HCT116 (cell line): ENCODE results near the gene RPLP1. TPM values are rescaled to one million over a fixed set of nuclear protein-coding genes. Genes with fewer than 3 reads are reported as not detected.

Experiments
- ATAC-seq: fragments of 200-7000 bp; cut with Tn5 transposase; 2 replicates; pipeline ENCODE4 v1.9.1; 2020; ENCODE audit warnings: mild to moderate bottlenecking, moderate library complexity
- BruUV-seq: library from RNA; stranded (reverse); fragments of 400-500 nt; replicated peaks from 2 replicates; lab custom pipeline; 2021; lab: Mats Ljungman, UMichigan
- CTCF ChIA-PET: fragments of 300-600 bp; sonication (Branson Sonifier 250); formaldehyde crosslinking; loops from one replicate; lab custom pipeline; 2021; ENCODE audit warnings: antibody characterized with exemption; lab: Charles Lee
- POLR2A ChIA-PET: fragments of 300-600, 350-600 bp; sonication (Branson Sonifier 250); formaldehyde crosslinking; loops from one replicate; lab custom pipeline; 2021; ENCODE audit warnings: antibody characterized with exemption; lab: Charles Lee
- RAD21 ChIA-PET, 2 experiments: fragments of 300-600 bp; sonication (Branson Sonifier 250); formaldehyde crosslinking; loops; one replicate each; lab custom pipeline; 2023; ENCODE audit warnings: low total read pairs in 2 of 2; ENCODE audit not compliant: uncharacterized antibody in 2 of 2, unreplicated experiment in 2 of 2, low non-redundant PET in 1 of 2; lab: Charles Lee
- DNase-seq: peaks from one replicate; pipeline ENCODE4 v3.0.0-alpha.2; 2010; ENCODE audit warnings: low read depth, low spot score
- H2AFZ ChIP-seq: fragments of 200-600 bp; shearing (Covaris generic), sonication (generic); 2 replicates; pipeline ENCODE4 v1.6.1; 2017; ENCODE audit warnings: low read depth, mixed run types, mixed read lengths, antibody characterized with exemption, low read length; ENCODE audit not compliant: poor library complexity, severe bottlenecking
- H3K27ac ChIP-seq: 2 replicates; pipeline ENCODE4 v1.5.1; 2012; ENCODE audit warnings: low read depth, low read length
- H3K27me3 ChIP-seq: fragments of 200-600 bp; sonication (generic); 2 replicates; pipeline ENCODE4 v1.6.1; 2016; ENCODE audit warnings: mixed run types, low read length, mixed read lengths; ENCODE audit not compliant: insufficient read depth
- H3K36me3 ChIP-seq, 2 experiments: fragments of 200-500 bp in 1 of 2; fragments of 200-600 bp in 1 of 2; sonication (Bioruptor generic) in 1 of 2; sonication (generic) in 1 of 2; 2 replicates each; pipeline versions ENCODE4 v1.5.1 to v1.6.1; 2014 to 2016; ENCODE audit warnings: low read length in 2 of 2, inconsistent platforms in 1 of 2, mixed read lengths in 1 of 2, mixed run types in 1 of 2; ENCODE audit not compliant: insufficient read depth in 2 of 2, control insufficient read depth in 1 of 2
- H3K4me1 ChIP-seq, 2 experiments: fragments of 200-600 bp in 1 of 2; sonication (generic) in 1 of 2; 2 replicates each; pipeline versions ENCODE4 v1.5.1 to v1.6.1; 2012 to 2017; ENCODE audit warnings: low read length in 2 of 2, inconsistent platforms in 1 of 2, mild to moderate bottlenecking in 1 of 2, mixed read lengths in 1 of 2, mixed run types in 1 of 2, moderate library complexity in 1 of 2; ENCODE audit not compliant: insufficient read depth in 2 of 2, control insufficient read depth in 1 of 2
- H3K4me2 ChIP-seq: fragments of 200-600 bp; sonication (generic); 2 replicates; pipeline ENCODE4 v1.6.1; 2017; ENCODE audit warnings: mixed run types, low read length, mixed read lengths
- H3K4me3 ChIP-seq, 2 experiments: fragments of 200-600 bp in 1 of 2; sonication (generic) in 1 of 2; replicated peaks in 1 of 2; 2 replicates each; pipeline ENCODE4 v1.5.1; 2011 to 2016; ENCODE audit warnings: low read length in 2 of 2, control low read depth in 1 of 2, low read depth in 1 of 2, mild to moderate bottlenecking in 1 of 2, mixed read lengths in 1 of 2, mixed run types in 1 of 2
- H3K79me2 ChIP-seq: fragments of 200-600 bp; sonication (generic); 2 replicates; pipeline ENCODE4 v1.6.1; 2017; ENCODE audit warnings: mild to moderate bottlenecking, mixed run types, low read length, moderate library complexity, mixed read lengths; ENCODE audit not compliant: insufficient read depth
- H3K9ac ChIP-seq: fragments of 200-600 bp; sonication (generic); 2 replicates; pipeline ENCODE4 v1.6.1; 2016; ENCODE audit warnings: low read length, mixed read lengths
- H3K9me2 ChIP-seq: fragments of 200-600 bp; sonication (generic), shearing (Covaris generic); 2 replicates; pipeline ENCODE4 v1.6.1; 2017; ENCODE audit warnings: mixed run types, mild to moderate bottlenecking, moderate library complexity; ENCODE audit not compliant: insufficient read depth
- H3K9me3 ChIP-seq, 2 experiments: fragments of 200-500 bp in 1 of 2; fragments of 200-600 bp in 1 of 2; sonication (Bioruptor generic) in 1 of 2; sonication (generic) in 1 of 2; 2 replicates each; pipeline ENCODE4 v1.6.1; 2014 to 2017; ENCODE audit warnings: low read length in 2 of 2, mixed read lengths in 2 of 2, inconsistent platforms in 1 of 2, low read depth in 1 of 2, mild to moderate bottlenecking in 1 of 2, mixed run types in 1 of 2, moderate library complexity in 1 of 2; ENCODE audit not compliant: control insufficient read depth in 1 of 2, insufficient read depth in 1 of 2
- H4K20me1 ChIP-seq: fragments of 200-600 bp; sonication (generic), shearing (Covaris generic); 2 replicates; pipeline ENCODE4 v1.6.1; 2017; ENCODE audit warnings: mixed run types, mild to moderate bottlenecking, moderate library complexity; ENCODE audit not compliant: insufficient read depth
- CEBPB ChIP-seq: IDR thresholded peaks from 2 replicates; pipeline ENCODE4 v1.6.1; 2012; ENCODE audit warnings: low read depth
- ELF1 ChIP-seq: IDR thresholded peaks from 2 replicates; pipeline ENCODE4 v1.6.1; 2012; ENCODE audit warnings: low read depth, borderline replicate concordance
- FOSL1 ChIP-seq: IDR thresholded peaks from 2 replicates; pipeline ENCODE4 v1.6.1; 2012; ENCODE audit warnings: low read depth
- RAD21 ChIP-seq: IDR thresholded peaks from 2 replicates; pipeline ENCODE4 v1.6.1; 2012; ENCODE audit warnings: low read depth, mild to moderate bottlenecking
- SP1 ChIP-seq: IDR thresholded peaks from 2 replicates; pipeline ENCODE4 v1.6.1; 2012; ENCODE audit warnings: low read depth
- ZFX ChIP-seq: fragments of 450-650 bp; IDR thresholded peaks from 2 replicates; pipeline ENCODE4 v1.6.1; 2017
- intact Hi-C: fragments of 100-400 bp; cut with micrococcal nuclease; formaldehyde crosslinking; loops from 2 replicates; pipeline ENCODE4 v1.10.0; 2022
- total RNA-seq: library from RNA; stranded (reverse); gene quantifications from one replicate; pipeline ENCODE4 v1.2.1, GENCODE V29; 2021; ENCODE audit not compliant: unreplicated experiment
- TF ChIP-seq, protein P1 (sequence below): IDR thresholded peaks from 2 replicates; pipeline ENCODE4 v1.6.1; 2011; ENCODE audit warnings: mild to moderate bottlenecking, low read length, moderate library complexity; ENCODE audit not compliant: insufficient replicate concordance; ENCODE audit errors: extremely low read depth

Gene RPLP1
- total RNA-seq, 1 experiment from 2014 or later = 3,138 TPM

DNA sequence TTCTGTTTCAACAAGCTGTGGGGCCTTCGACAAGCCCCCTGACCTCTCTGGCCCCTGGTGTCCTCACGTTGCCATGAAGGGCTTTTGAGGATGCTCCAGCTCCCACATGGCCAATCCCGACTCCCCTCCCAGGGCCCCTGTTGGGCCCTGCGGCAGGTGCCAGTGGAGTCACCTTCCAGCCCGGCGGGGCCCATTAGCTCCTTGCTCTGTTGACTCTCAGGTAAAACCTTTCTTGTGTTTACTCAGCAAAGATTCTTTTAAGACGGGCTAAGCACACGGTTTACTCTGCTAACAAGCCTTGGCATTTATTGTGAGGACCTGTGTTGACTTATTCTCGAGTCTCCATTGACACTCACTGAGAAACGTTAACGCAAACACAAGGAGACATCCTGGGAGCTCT, 15.0 kb downstream of the RPLP1 start:
- ChIA-PET RAD21 (no interaction called here), CTCF (interaction anchor here (1.8 to 5.0 kb wide), 3 partner anchors 9 to 436 kb away, joined by 5 to 19 read pairs (median 7); no protein-coding TSS in a partner anchor)
- H3K9me3 ChIP-seq = no peaks in the 10 kb centered on the region
- no peaks in the 10 kb centered on the region for H3K27me3 ChIP-seq
- no peak overlapping the region for H3K4me3 ChIP-seq
- H3K36me3 ChIP-seq = no peaks in the 10 kb centered on the region
- DNase-seq = no peak
- H4K20me1 ChIP-seq = no peaks in the 10 kb centered on the region
- H3K4me2 ChIP-seq = no peak overlapping the region
- H3K79me2 ChIP-seq = no peaks in the 10 kb centered on the region
- ATAC-seq = no peak
- H2AFZ ChIP-seq = no peak overlapping the region
- BruUV-seq = no TSS peak
- no peaks in the 10 kb centered on the region for H3K9me2 ChIP-seq
- H3K9ac ChIP-seq = no peak overlapping the region
- no peak overlapping the region for H3K27ac ChIP-seq
- peaks cover 6 to 41% of the 10 kb centered on the region in 2 experiments for H3K4me1 ChIP-seq
- intact Hi-C loops = no loop called here
- TF ChIP-seq SP1 = no peak
- TF ChIP-seq, protein P1, sequence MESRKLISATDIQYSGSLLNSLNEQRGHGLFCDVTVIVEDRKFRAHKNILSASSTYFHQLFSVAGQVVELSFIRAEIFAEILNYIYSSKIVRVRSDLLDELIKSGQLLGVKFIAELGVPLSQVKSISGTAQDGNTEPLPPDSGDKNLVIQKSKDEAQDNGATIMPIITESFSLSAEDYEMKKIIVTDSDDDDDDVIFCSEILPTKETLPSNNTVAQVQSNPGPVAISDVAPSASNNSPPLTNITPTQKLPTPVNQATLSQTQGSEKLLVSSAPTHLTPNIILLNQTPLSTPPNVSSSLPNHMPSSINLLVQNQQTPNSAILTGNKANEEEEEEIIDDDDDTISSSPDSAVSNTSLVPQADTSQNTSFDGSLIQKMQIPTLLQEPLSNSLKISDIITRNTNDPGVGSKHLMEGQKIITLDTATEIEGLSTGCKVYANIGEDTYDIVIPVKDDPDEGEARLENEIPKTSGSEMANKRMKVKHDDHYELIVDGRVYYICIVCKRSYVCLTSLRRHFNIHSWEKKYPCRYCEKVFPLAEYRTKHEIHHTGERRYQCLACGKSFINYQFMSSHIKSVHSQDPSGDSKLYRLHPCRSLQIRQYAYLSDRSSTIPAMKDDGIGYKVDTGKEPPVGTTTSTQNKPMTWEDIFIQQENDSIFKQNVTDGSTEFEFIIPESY = no peak
- no peak for TF ChIP-seq RAD21
- TF ChIP-seq ZFX = no peak
- TF ChIP-seq ELF1 = no peak
- TF ChIP-seq FOSL1 = no peak
- TF ChIP-seq CEBPB = no peak
- TF ChIP-seq, all 23 proteins: peak for 0
- POLR2A ChIA-PET = no interaction called here
